ENCODE data around the gene ALPL.
A peak's percentile ranks its signal among the peaks of the same experiment; 100 is the strongest.

Gene ALPL

DNA sequence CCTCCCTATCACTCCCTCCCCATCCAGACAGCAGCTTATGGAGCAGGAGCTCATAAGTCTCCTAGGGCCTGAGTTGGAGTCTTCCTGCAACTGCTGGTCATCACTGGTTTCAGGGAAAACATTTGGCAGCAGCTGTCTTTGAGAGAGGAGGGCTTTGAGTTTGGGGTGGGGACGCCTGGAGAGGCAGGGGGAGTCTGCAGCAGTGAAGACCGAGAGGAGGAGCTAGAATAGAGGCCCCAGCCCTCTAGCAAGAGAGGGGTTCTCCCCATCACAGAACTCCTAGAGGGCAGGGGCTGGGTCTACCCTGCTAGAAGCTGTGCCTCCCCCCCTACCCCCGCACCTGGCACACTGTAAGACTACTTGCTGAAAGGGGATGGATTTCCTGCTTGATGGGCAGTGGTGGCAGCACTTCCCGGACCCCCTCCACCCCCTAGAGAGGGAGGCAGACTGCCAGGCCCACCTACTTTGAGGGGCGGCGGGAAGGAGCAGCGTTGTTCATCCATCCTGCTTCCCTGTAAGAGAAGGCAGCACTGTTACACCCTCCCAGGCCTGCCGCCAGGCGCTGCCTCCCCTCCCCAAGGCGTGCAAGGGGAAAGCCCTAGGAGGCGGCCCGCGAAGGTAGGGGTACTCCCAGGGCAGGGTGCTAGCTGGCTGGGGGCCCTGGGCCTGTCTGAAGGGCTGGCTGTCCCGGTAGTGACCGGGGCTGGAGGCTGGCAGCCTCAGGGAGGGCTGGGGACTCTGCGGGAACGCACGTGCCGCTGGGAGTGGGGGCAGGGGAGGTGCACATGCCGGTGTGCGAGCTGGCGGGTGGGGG lies 109.5 kb downstream of the ALPL start:
- no peak for DNase-seq (ENCODE audit: low read depth in 2 of 2)

DNA sequence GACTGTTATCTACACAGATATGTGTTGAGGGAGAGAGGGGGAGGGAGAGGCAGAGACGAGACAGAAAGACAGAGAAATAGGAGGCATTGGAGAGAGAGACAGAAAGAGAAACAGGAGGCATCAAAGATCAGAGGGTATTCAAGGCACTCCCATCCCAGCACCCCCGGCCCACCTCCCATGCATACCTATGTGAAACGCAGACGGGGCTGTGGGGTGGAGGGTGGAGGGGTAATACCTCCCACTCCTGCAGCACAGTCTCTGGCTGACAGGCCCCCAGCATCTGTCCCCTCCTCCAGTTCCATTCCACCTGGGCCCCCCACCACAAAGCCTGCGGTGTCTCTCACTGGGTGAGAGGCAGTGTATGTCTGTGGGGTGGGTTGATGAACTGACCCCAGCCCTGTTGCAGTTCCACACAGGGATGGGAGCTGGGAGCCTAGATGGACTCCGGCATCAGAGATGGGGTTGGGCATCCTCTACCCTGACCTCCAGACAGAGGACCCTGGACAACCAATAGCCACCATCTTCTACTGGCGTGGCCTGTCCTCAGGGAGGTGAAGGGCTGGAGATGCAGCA lies 110.2 kb downstream of the ALPL start:
- no peak for DNase-seq (ENCODE audit: low read depth in 2 of 2)

DNA sequence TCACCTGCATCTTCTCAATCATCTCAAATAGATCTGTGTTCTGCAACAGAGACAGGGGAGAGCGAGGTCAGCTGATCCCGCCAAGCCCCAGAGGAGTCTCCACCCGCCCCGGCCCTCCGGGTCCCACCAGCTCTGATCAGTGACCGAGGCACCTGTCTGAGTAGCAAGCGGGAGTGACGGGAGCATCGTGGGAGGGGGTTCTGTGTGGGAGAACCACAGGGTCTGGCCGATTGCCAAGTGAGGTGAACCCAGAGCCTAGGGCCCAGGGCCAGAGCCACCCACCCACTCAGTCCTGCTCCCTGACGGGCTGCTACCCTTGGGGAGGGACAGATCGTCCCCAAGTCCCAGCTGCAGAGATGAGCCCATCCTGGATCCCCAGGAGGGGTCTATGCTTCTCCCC lies 110.8 kb downstream of the ALPL start:
- no peak for DNase-seq (ENCODE audit: low read depth in 2 of 2)

DNA sequence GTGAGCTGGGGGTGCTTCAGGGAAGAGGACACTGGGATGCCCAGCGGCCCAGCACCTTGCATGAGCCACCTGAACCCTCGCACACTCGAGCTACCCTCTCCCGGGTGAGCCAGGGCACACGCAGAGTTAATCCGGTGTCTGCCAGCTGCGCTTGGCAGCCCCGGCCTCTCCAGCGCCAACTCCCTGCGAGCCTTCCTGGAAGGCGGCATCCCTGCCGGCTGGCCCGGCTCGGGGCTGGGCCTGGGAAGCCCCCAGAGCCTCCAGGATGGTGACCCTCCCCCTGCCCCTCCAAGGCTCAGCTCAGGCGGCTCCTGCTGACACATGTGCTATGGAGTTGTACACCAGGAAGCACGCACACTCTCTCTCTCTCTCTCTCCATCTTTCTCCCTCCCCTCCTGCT lies 111.3 kb downstream of the ALPL start:
- no peak for DNase-seq (ENCODE audit: low read depth in 2 of 2)

DNA sequence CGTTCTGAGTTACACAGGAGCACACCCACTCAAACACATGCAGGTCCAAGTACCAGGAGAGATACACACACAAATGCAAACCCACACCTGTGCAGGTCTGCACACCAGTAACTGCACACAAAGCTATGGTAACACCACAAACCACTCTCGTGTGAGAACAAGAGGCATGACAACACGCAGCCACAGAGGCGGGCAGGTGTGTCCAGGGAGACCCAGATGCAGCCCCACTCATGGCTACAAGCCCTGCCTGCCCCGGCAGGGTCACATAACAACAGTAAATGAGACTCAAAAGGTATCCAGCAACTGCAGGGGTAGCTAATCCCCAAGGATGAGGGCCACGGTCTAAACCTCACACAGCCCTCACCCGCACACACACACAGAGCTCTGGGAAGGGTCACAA lies 111.8 kb downstream of the ALPL start:
- DNase-seq (ENCODE audit: low read depth in 2 of 2) = no peak

DNA sequence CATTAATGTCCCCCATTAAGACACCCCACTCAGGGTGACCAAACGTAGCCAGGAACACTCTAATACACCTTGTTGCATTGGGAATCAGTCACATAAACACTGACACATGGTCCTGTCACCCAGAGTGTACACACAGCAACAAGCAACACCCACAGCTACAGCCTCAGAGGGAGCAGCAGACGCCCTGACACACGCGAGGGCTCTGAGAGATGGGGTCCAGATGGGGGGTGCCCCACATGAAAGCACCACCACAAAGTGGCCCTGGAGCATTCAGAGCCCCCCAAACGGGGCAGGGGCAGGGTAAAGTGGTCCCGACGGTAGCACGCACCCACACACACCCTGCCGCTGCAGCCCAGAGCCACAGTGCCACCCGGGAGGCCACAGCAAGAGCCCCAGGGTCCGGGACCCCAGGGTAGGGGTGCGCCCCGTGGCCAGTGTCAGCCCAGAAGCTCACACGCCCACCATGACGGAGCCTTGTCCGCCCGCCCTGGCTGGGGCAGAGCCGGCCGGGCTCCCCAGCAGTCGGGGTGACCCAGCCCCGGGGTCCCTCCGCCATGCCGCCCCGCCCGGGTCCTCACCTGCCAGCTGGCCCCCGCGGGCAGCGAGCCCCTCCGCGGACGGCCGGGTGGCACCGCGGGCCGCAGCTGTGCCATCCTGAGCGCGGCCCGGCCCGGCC lies 112.7 kb downstream of the ALPL start:
- DNase-seq (ENCODE audit: low read depth in 2 of 2) = no peak

DNA sequence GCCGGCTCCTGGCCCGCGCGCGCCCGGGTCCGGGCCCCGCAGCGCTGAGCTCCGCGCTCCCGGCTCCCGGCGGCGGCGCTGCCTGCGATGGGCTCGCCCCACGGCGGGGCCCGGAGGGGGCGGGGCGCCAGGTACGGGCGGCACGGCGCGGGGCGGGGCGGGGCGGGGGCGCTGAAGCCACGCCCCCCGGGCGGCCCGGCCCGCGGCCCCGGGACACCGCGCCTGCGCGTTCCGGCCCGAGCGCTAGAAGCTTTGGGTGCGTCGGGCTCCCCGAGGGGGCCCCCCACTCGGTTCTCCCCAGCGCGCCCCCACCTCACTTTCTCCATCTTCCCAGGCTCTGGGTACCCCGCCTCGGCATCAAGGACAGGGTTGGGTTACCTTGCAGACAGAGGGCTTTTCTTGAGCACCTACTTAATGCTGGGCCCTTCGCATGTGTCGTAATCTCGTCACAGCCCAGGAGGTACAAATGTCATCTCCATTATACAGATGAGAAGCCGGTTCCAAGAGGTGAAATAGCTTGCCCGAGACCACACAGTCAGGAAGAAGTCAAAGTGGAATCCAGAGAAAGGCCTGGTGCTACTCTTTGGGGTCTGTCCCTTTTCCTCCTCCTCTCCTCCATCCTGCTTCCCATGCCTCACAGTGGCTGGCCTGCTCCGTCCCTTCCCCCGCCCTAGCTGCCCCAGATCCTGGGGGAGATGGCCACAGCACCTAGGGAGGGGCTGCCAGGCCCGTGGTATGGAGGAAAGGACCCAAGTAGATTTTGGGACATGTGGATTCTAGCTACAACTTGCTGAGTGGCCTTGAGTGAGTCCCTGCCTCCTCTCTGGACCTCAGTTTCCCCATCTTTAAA lies 113.5 kb downstream of the ALPL start:
- peak in 1 of 2 donors; percentile 11 for DNase-seq (ENCODE audit: low read depth in 2 of 2)

DNA sequence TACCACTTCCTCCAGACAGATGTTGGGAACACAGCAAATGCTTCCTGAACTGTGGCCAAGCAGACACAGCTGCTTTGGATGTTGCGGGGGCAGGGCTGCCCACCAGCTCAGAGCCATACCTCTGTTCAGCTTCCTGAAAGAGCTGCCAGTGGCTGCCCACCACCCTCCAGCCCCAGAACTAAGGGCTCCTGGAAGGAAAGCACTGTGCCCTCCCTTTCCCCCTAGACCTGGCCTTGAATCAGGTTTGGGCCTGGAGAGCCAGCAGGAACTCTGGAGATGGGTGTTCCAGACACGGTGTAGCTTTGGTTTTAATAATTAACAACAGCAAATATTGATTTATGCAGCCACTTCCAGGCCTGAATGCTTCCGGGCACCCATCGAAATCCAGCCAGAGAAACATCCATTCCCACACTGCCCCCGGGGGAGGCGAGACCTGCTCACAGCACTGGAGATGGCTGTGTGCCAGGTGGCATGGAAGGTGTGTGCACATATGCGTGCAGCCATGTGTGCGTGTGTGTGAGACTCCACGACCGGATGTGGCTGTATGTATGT lies 114.3 kb downstream of the ALPL start:
- no peak for DNase-seq (ENCODE audit: low read depth in 2 of 2)

DNA sequence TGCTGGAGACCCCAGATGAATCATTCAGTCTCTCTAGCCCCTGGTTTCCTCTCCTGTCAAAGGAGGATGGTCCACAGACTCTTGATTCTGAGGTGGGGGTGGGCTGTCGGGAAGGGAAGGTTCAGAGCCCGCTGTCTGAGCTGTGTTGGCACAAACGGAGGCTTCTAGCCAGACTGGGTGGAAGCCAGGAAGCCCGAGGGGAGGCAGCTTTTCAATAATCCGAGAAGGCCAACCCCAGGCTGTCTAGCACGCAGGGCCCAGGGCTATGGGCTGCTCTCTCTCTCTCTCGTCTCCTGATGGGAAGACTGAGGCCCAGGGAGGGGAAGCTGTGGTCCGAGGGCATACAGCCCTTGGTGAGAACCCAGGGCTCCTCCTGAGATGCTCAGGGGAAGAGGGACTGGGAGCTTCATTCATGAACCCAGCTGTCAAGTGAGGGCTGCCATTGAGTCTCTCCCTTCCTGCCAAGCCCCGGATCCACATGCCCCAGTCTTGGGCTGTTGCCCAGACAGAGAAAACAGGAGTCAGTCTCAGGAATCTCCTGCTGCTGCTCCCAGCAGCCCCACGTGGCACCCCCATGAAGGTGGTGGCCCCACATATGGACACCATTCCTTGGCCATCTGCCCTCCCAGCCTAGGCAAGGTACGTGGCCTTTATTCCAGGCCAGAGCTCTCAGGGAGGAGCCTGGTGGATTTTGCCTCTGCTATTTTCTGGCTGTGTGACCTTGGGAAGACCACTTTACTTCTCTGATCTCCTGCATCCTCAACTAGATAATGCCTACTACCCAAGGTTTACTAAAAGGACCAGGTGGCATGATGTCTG lies 115.6 kb downstream of the ALPL start:
- DNase-seq (ENCODE audit: low read depth in 2 of 2) = no peak

DNA sequence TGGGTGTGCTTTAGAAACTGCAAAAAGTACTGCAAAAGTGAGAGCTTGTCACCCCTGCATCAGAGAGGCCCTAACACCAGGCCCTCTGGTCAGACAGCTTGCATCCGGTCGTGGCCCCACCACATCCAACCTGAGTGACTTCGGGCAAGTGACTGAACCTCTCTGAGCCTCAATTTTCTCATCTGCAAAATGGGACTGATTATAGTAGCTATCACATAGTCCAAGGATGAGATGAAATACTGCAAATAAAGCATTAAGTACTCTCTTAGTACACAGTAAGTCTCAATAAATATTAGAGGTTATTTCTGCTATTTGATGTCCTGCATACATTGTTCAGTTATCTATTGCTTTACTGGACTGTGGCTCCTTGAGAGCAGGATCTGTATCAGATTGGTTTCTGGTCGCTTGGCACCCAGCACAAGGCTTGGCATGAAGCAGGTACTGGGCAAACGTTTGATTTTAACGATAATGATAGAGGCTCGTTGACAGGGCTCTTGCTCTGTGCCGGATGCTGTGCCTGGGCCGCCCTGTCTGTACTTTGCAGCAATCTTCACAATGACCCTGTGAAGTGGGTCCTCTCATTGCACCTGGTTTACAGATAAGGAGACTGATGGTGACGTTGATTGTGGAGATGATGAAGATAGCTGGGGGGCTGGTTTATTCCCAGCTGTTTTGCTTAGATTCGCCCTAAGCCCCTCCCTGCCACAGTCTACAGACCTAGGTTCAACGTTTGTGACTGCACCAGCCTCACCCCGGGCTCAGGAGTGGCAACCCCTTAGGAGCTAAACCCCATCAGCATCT lies 116.4 kb downstream of the ALPL start:
- no peak for DNase-seq (ENCODE audit: low read depth in 2 of 2)

DNA sequence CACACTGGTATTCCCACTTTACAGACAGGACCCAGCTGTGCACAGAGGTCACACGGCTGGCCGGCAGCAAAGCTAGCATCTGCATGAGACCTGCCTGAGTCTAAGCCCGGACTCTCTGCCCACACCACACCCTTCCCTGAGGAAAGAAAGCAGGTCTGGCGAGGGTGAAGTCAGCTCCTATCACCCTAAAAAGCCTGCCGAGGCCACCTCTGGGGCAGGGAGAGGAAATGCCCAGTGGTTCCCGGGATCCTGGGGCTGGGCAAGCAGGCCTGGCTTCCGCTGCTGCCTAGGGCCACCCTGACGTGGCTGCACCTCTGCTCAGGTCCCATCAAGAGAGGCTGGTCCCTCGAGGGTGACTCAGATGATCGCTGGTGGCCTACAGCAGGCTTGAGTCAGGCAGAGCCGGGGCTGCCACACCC lies 117.7 kb downstream of the ALPL start:
- DNase-seq (ENCODE audit: low read depth in 2 of 2) = no peak
